ENCODE measurements around the gene IRS1.

The IRS1 gene

GRCh38 chr2:226698671-226699070 is 100.9 kb downstream of the IRS1 start:
- ChIA-PET POLR2A (no interaction called here), CTCF (interaction anchor here (0.7 to 1.2 kb wide), 3 partner anchors 8 to 287 kb away, joined by 3 to 4 read pairs (median 3); no protein-coding TSS in a partner anchor)
- TF ChIP-seq CTCF (IDR thresholded peaks at IDR 0.05; ENCODE audit: insufficient read depth, low read length, missing control alignments): no peak
- DNase-seq (ENCODE audit: low read depth, low spot score): no peak
- H3K4me3 ChIP-seq (ENCODE audit: low read depth, low read length): no peak overlapping the region

- no peak for TF ChIP-seq CTCF (IDR thresholded peaks at IDR 0.05; ENCODE audit: insufficient read depth, low read length, missing control alignments)
- CTCF ChIA-PET: no interaction called here
- DNase-seq (ENCODE audit: low read depth, low spot score): no peak
- no peak overlapping the region for H3K4me3 ChIP-seq (ENCODE audit: low read depth, low read length)
- POLR2A ChIA-PET: no interaction called here
Observed at GRCh38 chr2:226694586-226695284, 104.9 kb downstream of the IRS1 start.

GRCh38 chr2:226694149-226694548 is 105.5 kb downstream of the IRS1 start:
- ChIA-PET POLR2A (no interaction called here), CTCF (no interaction called here)

GRCh38 chr2:226693521-226693920 is 106.1 kb downstream of the IRS1 start:
- POLR2A ChIA-PET: no interaction called here
- CTCF ChIA-PET: no interaction called here
- H3K4me3 ChIP-seq (ENCODE audit: low read depth, low read length): no peak overlapping the region

More at GRCh38 chr2:226694149-226694548, 105.5 kb downstream of the IRS1 start:
- no peak for TF ChIP-seq CTCF (IDR thresholded peaks at IDR 0.05; ENCODE audit: insufficient read depth, low read length, missing control alignments)
- DNase-seq (ENCODE audit: low read depth, low spot score): no peak
- H3K4me3 ChIP-seq (ENCODE audit: low read depth, low read length): no peak overlapping the region

GRCh38 chr2:226692521-226693126 is 107.0 kb downstream of the IRS1 start:
- POLR2A ChIA-PET: no interaction called here
- no peak for TF ChIP-seq CTCF (IDR thresholded peaks at IDR 0.05; ENCODE audit: insufficient read depth, low read length, missing control alignments)
- no peak for DNase-seq (ENCODE audit: low read depth, low spot score)
- H3K4me3 ChIP-seq (ENCODE audit: low read depth, low read length): no peak overlapping the region
- CTCF ChIA-PET: no interaction called here

More at GRCh38 chr2:226693521-226693920, 106.1 kb downstream of the IRS1 start:
- TF ChIP-seq CTCF (IDR thresholded peaks at IDR 0.05; ENCODE audit: insufficient read depth, low read length, missing control alignments): no peak
- DNase-seq (ENCODE audit: low read depth, low spot score): no peak

- H3K4me3 ChIP-seq (ENCODE audit: low read depth, low read length): no peak overlapping the region
- DNase-seq (ENCODE audit: low read depth, low spot score): no peak
- POLR2A ChIA-PET: no interaction called here
- CTCF ChIA-PET: interaction anchor here (1.2 to 1.3 kb wide), 2 partner anchors 8 to 13 kb away, joined by 4 read pairs; no protein-coding TSS in a partner anchor
- TF ChIP-seq CTCF (IDR thresholded peaks at IDR 0.05; ENCODE audit: insufficient read depth, low read length, missing control alignments): no peak
Observed at GRCh38 chr2:226691255-226691654, 108.4 kb downstream of the IRS1 start.
